DOHH2 (cell line): ENCODE results near the gene CCDC15.

Experiments
- EZH2phosphoT487 ChIP-seq: fragments of 200-600 bp; sonication (generic); IDR thresholded peaks from 2 replicates; pipeline ENCODE4 v1.6.1; 2017; ENCODE audit warnings: borderline replicate concordance, mild to moderate bottlenecking, antibody characterized with exemption, low read length, moderate library complexity, mixed read lengths
- TF ChIP-seq, protein P1 (sequence below): fragments of 200-600 bp; sonication (generic); IDR thresholded peaks from one replicate; pipeline ENCODE4 v1.5.1; 2014; ENCODE audit warnings: antibody characterized with exemption, mild to moderate bottlenecking, low read depth, low read length; ENCODE audit not compliant: poor library complexity, severe bottlenecking

DNA sequence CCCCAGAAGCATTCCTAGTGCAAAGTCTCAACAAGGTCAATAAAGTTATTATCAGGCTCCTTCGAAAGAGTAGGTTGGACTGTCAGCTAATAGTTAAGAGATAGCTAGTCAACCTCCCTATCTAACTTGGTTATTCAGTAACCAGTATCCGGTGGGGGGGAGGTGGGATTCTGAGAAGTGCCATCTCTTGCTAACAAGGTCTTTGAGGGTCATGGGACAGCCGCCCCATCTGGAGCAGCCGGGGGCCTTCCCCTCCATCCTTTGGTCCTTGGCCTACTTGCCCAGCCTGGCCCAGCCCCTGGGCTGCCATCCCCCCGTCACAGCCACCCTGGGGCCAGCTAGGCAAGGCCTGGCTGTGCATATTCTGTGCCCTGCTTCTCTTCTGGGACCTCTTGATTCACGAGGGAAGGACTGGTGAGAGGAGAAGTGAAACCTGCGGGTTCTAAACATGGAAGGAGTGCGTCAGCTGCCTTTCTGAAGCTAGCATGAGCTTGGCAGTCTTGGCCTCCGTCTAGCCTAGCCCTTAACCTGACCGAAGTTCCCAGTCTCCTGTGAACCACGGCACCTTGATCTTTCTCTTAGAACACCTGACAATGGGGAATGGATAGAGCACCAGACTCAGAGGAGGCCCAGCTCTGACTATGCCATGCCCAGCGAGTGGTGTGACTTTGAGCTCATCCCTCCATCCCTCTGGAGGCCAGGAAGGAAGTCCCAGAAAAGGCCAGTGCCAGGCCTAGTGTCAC, 118.4 kb downstream of the CCDC15 start:
- TF ChIP-seq EZH2phosphoT487 = no peak
- TF ChIP-seq, protein P1, sequence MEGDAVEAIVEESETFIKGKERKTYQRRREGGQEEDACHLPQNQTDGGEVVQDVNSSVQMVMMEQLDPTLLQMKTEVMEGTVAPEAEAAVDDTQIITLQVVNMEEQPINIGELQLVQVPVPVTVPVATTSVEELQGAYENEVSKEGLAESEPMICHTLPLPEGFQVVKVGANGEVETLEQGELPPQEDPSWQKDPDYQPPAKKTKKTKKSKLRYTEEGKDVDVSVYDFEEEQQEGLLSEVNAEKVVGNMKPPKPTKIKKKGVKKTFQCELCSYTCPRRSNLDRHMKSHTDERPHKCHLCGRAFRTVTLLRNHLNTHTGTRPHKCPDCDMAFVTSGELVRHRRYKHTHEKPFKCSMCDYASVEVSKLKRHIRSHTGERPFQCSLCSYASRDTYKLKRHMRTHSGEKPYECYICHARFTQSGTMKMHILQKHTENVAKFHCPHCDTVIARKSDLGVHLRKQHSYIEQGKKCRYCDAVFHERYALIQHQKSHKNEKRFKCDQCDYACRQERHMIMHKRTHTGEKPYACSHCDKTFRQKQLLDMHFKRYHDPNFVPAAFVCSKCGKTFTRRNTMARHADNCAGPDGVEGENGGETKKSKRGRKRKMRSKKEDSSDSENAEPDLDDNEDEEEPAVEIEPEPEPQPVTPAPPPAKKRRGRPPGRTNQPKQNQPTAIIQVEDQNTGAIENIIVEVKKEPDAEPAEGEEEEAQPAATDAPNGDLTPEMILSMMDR = no peak
